Embryonic facial prominence (tissue), 1 donor: ENCODE data around the gene PTPN4.

Experiments used
- DNase-seq: peaks from one replicate; pipeline ENCODE4 v3.0.0-alpha.2; 2016; ENCODE audit errors: extremely low spot score

Gene PTPN4

GRCh38 chr2:119808516-119809147 is 48.9 kb downstream of the PTPN4 start:
- no peak for DNase-seq

GRCh38 chr2:119809339-119810048 is 49.8 kb downstream of the PTPN4 start:
- DNase-seq: no peak

DNA sequence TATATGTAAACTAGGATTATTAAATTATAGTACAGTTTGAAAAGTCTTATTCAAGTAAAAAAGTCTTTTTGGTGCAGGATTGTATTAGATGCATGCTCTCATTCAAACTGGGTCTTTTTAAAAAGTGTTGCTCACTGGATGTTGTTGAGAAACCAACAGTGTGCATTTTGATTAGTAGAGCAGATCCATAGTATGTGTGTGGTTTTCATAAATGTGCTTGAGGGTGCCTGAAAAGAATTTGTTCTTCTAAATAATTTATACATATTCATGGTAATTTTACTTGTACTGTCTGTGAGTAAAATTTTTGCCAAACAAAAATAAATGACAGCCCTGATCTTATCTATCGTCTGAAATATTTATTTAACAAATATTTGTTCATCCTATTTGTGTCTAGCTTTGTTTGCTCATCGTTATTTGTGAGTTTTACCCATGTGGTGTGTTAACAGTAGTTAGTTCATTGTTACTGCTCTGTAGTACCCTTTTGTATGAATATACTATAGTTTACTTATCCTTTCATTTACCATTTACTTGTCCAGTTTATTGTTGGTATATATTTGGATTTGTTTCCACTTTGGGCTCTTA is 50.4 kb downstream of the PTPN4 start:
- DNase-seq: no peak

- no peak for DNase-seq
Observed at GRCh38 chr2:119814216-119814615, 54.5 kb downstream of the PTPN4 start.

- DNase-seq: no peak
Observed at GRCh38 chr2:119818792-119819191, 59.1 kb downstream of the PTPN4 start.

DNA sequence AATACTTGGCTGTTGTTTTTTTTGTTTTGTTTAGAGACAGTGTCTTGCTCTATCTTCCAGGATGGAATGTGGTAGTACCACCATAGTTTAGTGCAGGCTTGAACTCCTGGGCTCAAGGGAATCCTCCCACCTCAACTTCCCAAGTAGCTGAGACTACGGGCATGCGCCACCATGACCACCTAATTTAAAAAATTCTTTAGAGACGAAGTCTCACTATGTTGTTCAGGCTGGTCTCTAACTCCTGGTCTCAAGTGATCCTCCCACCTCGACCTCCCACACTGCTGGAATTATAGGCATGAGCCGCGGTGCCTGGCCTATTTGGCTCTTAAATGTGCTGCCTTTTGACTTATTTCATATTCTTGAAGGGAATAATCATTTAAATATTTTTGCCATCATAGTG is 60.1 kb downstream of the PTPN4 start:
- no peak for DNase-seq

- DNase-seq: no peak
Observed at GRCh38 chr2:119820275-119820674, 60.6 kb downstream of the PTPN4 start.

- DNase-seq: no peak
Observed at GRCh38 chr2:119821266-119821665, 61.5 kb downstream of the PTPN4 start.

DNA sequence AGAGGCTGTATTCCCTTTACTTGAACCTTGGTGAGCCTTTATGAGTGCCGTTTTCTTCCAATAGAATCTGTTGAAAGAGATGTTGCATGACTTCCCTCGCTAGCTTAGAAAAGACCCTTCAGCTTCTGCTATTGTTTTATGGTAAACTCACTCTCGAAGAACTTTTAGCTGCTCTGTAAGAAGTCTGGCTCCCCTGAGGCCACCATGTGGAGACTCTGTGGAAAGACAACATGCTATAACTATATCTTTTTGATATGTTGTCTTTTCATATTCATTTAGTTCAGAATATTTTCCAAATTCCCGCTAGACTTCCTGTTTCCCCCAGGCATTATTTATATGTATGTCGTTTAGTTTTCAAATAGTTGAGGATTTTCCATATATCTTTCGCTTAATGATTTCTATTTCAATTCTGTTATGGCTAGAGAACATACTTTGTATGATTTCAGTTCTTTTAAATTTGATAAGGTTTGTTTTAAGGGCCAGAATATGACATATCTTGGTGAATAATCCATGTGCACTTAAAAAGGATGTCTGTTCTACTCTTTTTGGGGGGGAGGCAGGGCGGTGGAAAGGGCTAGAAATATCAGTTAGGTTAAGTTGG is 64.1 kb downstream of the PTPN4 start:
- DNase-seq: no peak

- no peak for DNase-seq
Observed at GRCh38 chr2:119826370-119826961, 66.7 kb downstream of the PTPN4 start.

- no peak for DNase-seq
Observed at GRCh38 chr2:119827866-119828507, 68.3 kb downstream of the PTPN4 start.

DNA sequence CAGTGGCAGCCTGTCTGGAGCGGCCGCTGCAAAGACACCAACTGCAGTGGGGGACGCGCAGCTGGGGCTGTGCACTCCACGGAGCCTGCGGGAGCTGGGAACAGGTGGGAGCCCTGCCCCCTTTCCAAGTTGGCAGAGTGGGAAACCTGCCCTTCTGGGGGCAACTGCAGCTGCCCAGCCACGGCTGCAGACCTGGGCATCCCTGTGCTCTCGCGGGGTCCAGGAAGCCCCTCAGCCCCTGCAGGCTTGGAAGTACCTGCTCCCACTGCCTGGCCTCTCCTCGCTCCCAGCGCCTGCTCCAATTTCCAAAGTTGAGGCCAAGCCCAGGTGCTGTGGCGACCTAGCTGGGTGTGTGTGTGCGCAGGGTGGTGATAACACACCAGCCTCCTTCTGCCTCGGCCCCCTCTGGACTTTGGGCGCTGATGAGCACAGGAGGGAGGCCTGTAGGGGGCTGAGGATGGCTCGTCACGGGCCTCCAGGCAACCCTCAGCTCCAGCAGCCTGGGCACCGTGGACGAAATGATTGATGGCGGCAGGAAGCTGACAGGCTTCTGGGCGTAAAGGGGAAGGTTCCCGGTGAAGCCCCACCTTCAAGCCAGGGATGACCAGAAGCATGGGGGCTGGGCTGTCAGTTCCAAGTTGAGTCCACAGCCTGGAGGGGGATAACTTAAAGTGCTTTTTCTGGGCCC is 76.9 kb downstream of the PTPN4 start:
- no peak for DNase-seq

DNA sequence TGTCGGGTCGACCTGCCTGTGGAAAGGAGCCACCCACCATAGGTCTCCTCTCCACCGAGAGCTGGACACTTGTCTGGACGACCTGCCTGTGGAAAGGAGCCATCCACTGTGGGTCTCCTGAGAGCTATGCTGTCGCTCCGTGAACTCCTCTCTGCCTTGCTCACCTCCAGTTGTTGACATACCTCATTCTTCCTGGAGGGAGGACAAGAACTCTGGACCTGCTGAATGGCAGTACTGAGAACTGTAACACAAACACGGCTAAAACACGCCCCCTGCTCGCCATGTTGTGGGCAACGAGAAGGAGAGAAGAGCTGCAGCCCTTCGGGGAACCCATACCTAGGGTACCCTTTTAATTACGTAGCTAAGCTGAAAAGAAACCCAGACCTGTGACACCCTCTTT is 77.6 kb downstream of the PTPN4 start:
- no peak for DNase-seq

DNA sequence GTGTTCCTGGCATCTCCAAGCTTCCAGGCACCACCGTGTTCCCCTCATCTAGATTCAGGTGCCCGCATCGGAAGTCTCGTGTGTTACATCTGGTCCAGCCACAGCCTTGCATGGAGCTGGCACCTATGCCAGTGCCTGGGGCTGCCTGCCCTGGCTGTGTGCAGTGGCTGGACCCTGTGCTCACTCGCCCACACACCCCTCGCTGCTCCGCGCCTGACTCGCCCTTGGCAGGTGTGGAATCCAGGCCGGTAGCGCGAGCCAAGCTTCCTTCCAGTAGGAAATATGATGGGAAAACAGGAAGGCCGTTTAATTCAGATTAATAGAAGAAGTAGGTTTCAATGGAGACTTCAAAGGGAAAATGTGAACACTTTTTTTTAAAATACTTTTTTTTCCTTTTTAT is 78.0 kb downstream of the PTPN4 start:
- DNase-seq: no peak

DNA sequence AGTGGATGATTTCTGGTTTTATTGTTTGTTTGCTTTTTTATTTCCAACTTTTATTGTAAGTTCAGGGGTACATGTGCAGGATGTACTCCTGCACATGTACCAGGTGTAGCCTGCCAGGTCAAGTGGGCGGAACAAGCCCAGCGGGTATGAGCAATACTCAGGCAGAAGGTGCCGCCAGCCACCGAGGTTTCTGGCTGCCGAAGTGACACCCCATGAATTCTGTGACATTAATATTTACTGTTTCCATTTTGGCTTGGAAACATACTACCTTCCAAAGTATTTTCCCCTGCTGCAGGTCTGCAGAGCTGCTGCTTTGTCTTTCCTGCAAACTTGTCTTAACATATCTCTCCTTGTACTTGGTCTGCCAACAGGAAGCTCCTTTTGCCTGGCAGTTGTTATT is 78.5 kb downstream of the PTPN4 start:
- no peak for DNase-seq

DNA sequence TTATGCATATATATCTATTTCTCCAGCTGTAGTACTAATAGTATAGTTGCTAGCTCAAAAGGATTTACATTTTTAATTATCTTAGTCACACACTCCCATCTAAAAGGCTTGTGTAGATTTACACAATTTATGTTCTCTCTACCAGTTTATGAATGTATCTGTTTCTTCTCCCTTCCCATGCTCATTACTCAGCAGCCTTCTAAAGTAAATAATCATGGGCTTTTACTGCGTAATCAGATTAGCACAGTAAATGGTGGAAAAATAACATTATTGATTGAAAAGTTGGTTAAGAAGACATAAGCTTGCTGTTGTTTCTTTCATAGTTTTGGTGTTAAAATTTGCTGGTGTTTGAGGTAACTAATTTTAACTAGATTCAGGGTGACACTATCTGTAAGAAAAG is 81.8 kb downstream of the PTPN4 start:
- no peak for DNase-seq

- DNase-seq: no peak
Observed at GRCh38 chr2:119846021-119846420, 86.3 kb downstream of the PTPN4 start.

- DNase-seq: no peak
Observed at GRCh38 chr2:119849838-119850565, 90.3 kb downstream of the PTPN4 start.

DNA sequence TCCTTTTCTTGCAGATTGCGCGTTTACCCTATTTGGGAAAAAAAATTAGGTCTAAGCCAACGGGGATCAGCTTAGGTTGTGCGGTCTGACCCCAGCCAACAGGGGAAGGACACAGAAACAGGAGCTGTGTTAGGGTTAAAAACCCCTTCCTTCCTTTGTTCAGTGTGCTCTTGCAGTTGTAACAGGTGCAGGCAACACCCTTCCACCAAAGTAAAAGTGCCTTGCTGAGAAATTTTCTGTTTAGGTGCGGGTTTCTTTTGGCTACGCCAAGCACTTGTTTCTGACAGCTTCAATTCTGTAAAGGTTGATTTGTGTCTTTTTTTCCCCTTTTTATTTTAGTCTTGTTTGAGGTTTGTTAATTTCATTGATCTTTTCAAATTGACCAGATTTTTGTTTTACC is 92.5 kb downstream of the PTPN4 start:
- no peak for DNase-seq

DNA sequence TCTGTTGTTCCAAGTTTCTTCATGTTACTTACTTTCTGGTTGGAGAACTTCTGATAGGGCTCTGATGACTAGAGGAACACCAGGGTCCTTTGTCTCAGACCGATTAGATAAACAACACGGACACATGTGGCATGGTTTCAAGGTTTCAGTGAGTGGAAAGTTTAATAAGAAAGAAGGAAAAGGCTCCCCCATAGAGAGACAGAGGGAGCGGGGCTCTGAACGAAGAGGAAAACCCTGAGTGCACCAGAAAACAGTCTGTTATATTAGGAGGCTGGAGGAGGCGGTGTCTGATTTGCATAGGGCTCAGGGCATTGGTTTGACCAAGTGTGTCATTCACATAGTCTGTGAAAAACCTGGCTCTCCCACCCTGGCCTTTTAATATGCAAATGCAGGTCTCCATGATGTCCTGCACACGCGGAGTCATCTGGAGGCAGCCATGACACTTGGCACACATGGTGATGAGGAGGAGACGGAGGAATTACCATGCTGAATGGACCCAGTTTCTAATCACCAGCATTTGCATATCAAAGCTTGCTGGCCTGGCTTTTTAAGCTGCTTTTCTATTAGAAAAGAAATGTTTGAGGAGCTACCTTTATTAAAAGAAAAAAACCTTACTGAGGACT is 94.2 kb downstream of the PTPN4 start:
- no peak for DNase-seq
